Measurements from ENCODE around the gene TTYH3.

DNA sequence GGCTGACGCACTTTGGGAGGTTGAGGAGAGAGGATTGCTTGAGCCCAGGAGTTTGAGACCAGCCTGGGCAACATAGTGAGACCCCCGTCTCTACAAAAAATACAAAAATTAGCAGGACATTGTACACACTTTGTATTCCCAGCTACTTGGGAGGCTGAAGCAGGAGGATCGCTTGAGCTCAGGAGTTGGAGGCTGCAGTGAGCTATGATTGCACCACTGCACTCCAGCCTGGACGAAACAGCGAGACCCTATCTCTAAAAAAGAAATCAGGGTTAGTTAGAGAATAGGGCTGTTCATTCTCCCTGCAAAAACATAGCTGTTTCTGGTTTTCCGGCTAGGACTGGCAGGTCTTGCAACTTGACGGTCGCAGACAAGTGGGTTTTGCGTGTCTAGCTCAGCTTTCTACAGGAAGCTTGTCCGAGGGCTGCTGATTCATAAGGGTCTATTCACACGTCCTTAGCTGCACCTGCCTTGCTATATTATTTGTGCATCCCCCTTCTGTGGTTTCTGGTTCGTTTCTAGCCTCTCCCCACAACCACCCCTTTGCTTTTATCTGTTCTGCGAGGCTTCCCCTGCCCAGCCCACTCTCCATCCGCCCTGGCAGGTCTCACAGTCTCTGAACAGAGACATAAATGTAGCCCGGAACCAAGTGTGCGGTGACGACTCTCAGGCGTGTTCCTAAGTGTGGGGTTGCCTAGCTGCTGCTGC lies 66.9 kb downstream of the TTYH3 start:
- TF ChIP-seq CTCF (IDR thresholded peaks at IDR 0.05; ENCODE audit: control extremely low read depth in 1 of 3, insufficient read depth in 1 of 3, low read depth in 1 of 3, low read length in 3 of 3) (no peak), EP300 (IDR thresholded peaks at IDR 0.05; ENCODE audit: borderline replicate concordance in 1 of 2, low read depth in 2 of 2, low read length in 2 of 2) (no peak), MAX (IDR thresholded peaks at IDR 0.05) (no peak), POLR2A (IDR thresholded peaks at IDR 0.05; ENCODE audit: control extremely low read depth in 1 of 2, low read depth in 2 of 2, low read length in 2 of 2) (no peak), SUZ12 (IDR thresholded peaks at IDR 0.05; ENCODE audit: low read length) (no peak), SAP30 (IDR thresholded peaks at IDR 0.05; ENCODE audit: insufficient read depth, insufficient replicate concordance, low read length) (no peak), TBP (IDR thresholded peaks at IDR 0.05; ENCODE audit: low read depth, low read length) (no peak), RAD21 (IDR thresholded peaks at IDR 0.05 in 1 of 2, conservative IDR thresholded peaks at IDR 0.05 in 1 of 2; ENCODE audit: low read depth in 2 of 2, low read length in 2 of 2) (no peak), CEBPB (IDR thresholded peaks at IDR 0.05; ENCODE audit: low read depth, low read length) (no peak)

Measured in H1 (cell line).